ENCODE results near the gene LBH. TPM values are rescaled to one million over a fixed set of nuclear protein-coding genes. Genes with fewer than 3 reads are reported as not detected.

The LBH gene
- polyA plus RNA-seq, 1 donor (not counting 4 experiments of a cell fraction or from before 2014, with no cell fraction given) = 0.83 TPM

DNA sequence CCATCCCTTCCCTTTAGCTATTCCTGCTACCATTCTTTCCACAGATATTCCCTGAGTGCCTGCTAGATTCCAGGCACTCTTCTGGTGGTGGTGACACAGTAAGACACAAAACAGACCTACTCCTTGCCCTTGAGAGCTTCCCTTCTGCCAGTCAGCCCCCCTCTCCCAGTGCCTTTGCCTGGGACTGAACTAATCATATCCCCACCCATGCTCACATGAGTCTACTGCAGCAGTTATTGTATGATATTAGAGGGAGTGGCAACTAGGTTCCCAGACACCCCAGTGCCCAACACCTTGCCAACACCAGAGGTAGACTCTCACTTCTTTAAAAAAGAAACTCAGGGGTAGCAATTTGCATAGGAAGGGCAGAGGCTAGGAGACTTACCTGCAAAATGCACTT lies 7.2 kb upstream of the LBH start:
- H4K20me1 ChIP-seq (ENCODE audit: control insufficient read depth, extremely low read depth, insufficient read depth, low read length) = no peaks in the 10 kb centered on the region
- H3K27ac ChIP-seq (ENCODE audit: control insufficient read depth, insufficient read depth, low read length) = no peak overlapping the region
- no peak overlapping the region for H2AFZ ChIP-seq (ENCODE audit: control insufficient read depth, low read length)
- H3K9me1 ChIP-seq (ENCODE audit: control insufficient read depth, extremely low read depth, insufficient read depth, low read length) = no peaks in the 10 kb centered on the region
- no peak for TF ChIP-seq EZH2 (IDR thresholded peaks at IDR 0.05; ENCODE audit: low read length)
- TF ChIP-seq, protein P1, sequence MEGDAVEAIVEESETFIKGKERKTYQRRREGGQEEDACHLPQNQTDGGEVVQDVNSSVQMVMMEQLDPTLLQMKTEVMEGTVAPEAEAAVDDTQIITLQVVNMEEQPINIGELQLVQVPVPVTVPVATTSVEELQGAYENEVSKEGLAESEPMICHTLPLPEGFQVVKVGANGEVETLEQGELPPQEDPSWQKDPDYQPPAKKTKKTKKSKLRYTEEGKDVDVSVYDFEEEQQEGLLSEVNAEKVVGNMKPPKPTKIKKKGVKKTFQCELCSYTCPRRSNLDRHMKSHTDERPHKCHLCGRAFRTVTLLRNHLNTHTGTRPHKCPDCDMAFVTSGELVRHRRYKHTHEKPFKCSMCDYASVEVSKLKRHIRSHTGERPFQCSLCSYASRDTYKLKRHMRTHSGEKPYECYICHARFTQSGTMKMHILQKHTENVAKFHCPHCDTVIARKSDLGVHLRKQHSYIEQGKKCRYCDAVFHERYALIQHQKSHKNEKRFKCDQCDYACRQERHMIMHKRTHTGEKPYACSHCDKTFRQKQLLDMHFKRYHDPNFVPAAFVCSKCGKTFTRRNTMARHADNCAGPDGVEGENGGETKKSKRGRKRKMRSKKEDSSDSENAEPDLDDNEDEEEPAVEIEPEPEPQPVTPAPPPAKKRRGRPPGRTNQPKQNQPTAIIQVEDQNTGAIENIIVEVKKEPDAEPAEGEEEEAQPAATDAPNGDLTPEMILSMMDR (optimal IDR thresholded peaks at IDR 0.05 in 1 of 3, IDR thresholded peaks at IDR 0.05 in 1 of 3, conservative IDR thresholded peaks at IDR 0.05 in 1 of 3; ENCODE audit: extremely low read depth in 1 of 3, insufficient read depth in 2 of 3, low read length in 3 of 3) = no peak
- H3K4me3 ChIP-seq (ENCODE audit: control insufficient read depth in 2 of 3, extremely low read depth in 1 of 3, insufficient read depth in 2 of 3, low read depth in 1 of 3, low read length in 3 of 3) = no peak overlapping the region
- dilution Hi-C loops (cut with MboI; ENCODE audit: extremely low pct_ligation_motif_present, low sequenced_read_pairs) = no loop called here
- H3K4me1 ChIP-seq (ENCODE audit: control insufficient read depth, extremely low read depth, insufficient read depth, low read length) = peaks cover 5% of the 10 kb centered on the region
- H3K9ac ChIP-seq (ENCODE audit: control insufficient read depth, extremely low read depth, insufficient read depth, low read length) = no peak overlapping the region
- H3K9me3 ChIP-seq (ENCODE audit: control insufficient read depth, low read depth, low read length) = no peaks in the 10 kb centered on the region
- no peaks in the 10 kb centered on the region for H3K36me3 ChIP-seq (ENCODE audit: control insufficient read depth in 2 of 2, extremely low read depth in 1 of 2, insufficient read depth in 2 of 2, low read length in 2 of 2)
- H3K4me2 ChIP-seq (ENCODE audit: control insufficient read depth, extremely low read depth, insufficient read depth, low read depth, low read length) = no peak overlapping the region
- FAIRE-seq = no peak
- H3K79me2 ChIP-seq (ENCODE audit: control insufficient read depth, insufficient read depth, low read length) = no peaks in the 10 kb centered on the region
- no peaks in the 10 kb centered on the region for H3K27me3 ChIP-seq (ENCODE audit: control insufficient read depth, extremely low read depth, insufficient read depth, low read length)
- DNase-seq (ENCODE audit: low read depth, low spot score) = no peak

DNA sequence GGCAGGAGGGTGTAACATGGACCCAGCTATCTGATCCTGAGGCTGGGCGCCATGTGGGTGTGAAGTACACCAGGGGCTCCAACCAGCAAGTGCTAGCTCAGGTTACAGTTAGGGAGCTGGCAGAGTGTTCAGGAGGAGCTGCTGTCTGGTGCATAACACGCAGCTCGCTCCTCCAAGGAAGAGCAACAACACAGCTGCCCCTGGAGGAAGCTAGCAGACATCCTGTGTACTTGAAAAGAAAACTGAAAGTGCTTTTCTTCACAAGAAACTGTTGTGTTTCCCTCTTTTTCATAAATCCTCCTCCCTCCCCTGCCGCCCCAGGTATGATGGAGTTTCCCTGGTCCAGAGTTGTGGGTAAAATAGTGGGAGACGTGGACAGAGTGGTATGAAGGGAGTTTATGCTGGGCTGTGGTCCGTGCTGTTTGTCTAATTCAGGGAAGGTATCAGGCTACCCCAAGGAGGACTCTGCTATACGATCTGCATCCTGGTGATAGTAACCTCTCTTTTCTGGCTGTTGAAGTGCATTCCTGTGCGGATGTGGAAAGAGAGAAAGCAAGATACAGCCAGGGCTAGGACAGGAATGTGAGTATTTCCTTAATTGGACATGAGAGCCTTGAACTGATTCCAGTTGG lies 6.1 kb upstream of the LBH start:
- Histone ChIP-seq H3K9me1 (ENCODE audit: control insufficient read depth, extremely low read depth, insufficient read depth, low read length) (no peaks in the 10 kb centered on the region), H3K9ac (ENCODE audit: control insufficient read depth, extremely low read depth, insufficient read depth, low read length) (peak overlapping the region; percentile 38), H3K4me2 (ENCODE audit: control insufficient read depth, extremely low read depth, insufficient read depth, low read depth, low read length) (peak overlapping the region; percentile 81), H2AFZ (ENCODE audit: control insufficient read depth, low read length) (peak overlapping the region; percentile 82), H3K27me3 (ENCODE audit: control insufficient read depth, extremely low read depth, insufficient read depth, low read length) (no peaks in the 10 kb centered on the region), H3K4me3 (ENCODE audit: control insufficient read depth in 2 of 3, extremely low read depth in 1 of 3, insufficient read depth in 2 of 3, low read depth in 1 of 3, low read length in 3 of 3) (peak overlapping the region in 2 of 3 experiments; percentile 56 to 61), H3K9me3 (ENCODE audit: control insufficient read depth, low read depth, low read length) (no peaks in the 10 kb centered on the region), H3K4me1 (ENCODE audit: control insufficient read depth, extremely low read depth, insufficient read depth, low read length) (peaks cover 4% of the 10 kb centered on the region), H3K36me3 (ENCODE audit: control insufficient read depth in 2 of 2, extremely low read depth in 1 of 2, insufficient read depth in 2 of 2, low read length in 2 of 2) (no peaks in the 10 kb centered on the region), H4K20me1 (ENCODE audit: control insufficient read depth, extremely low read depth, insufficient read depth, low read length) (no peaks in the 10 kb centered on the region), H3K27ac (ENCODE audit: control insufficient read depth, insufficient read depth, low read length) (no peak overlapping the region), H3K79me2 (ENCODE audit: control insufficient read depth, insufficient read depth, low read length) (no peaks in the 10 kb centered on the region)
- TF ChIP-seq EZH2 (IDR thresholded peaks at IDR 0.05; ENCODE audit: low read length) = no peak
- TF ChIP-seq, protein P1 (optimal IDR thresholded peaks at IDR 0.05 in 1 of 3, IDR thresholded peaks at IDR 0.05 in 1 of 3, conservative IDR thresholded peaks at IDR 0.05 in 1 of 3; ENCODE audit: extremely low read depth in 1 of 3, insufficient read depth in 2 of 3, low read length in 3 of 3) = no peak
- DNase-seq (ENCODE audit: low read depth, low spot score) (no peak), FAIRE-seq (peak; percentile 48)
- dilution Hi-C loops (cut with MboI; ENCODE audit: extremely low pct_ligation_motif_present, low sequenced_read_pairs) = no loop called here
